GM13976 (cell line): ENCODE data around the gene UBE3A.

Experiments
- DNase-seq: peaks from one replicate; pipeline ENCODE4 v3.0.0; 2012; ENCODE audit warnings: low spot score
- in situ Hi-C: fragments of 300-500 bp; cut with MboI; formaldehyde crosslinking; loops from one replicate; pipeline ENCODE4 v1.12.0; 2022; ENCODE audit warnings: low sequenced_read_pairs, mixed read lengths, inconsistent platforms; ENCODE audit not compliant: unreplicated experiment
- TF ChIP-seq, protein P1 (sequence below): IDR thresholded peaks from 2 replicates; pipeline ENCODE4 v1.5.1; 2012; ENCODE audit warnings: borderline replicate concordance, mild to moderate bottlenecking; ENCODE audit not compliant: insufficient read depth; ENCODE audit errors: extremely low read depth, missing control alignments, control extremely low read depth

The UBE3A gene

DNA sequence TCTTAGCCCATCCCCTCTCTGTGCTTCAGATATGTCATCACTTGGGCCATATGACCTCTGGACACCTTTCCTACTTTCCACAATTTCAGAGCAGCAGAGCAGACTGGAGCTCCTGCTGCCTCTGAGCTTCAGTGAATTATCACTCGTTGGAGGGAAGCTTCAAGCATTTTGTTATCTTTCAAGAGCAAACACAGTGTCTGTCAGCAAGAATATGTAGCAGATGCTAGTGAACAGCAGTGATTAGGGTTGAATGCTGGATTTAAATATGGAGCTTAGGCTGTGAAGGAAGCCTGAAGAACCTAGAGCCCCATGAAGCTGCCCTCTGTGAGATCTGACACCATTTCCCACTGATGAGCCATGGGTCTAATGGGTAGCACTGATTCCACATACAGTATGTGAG, 115.4 kb downstream of the UBE3A start:
- in situ Hi-C loops: no loop called here
- no peak for DNase-seq
- TF ChIP-seq, protein P1, sequence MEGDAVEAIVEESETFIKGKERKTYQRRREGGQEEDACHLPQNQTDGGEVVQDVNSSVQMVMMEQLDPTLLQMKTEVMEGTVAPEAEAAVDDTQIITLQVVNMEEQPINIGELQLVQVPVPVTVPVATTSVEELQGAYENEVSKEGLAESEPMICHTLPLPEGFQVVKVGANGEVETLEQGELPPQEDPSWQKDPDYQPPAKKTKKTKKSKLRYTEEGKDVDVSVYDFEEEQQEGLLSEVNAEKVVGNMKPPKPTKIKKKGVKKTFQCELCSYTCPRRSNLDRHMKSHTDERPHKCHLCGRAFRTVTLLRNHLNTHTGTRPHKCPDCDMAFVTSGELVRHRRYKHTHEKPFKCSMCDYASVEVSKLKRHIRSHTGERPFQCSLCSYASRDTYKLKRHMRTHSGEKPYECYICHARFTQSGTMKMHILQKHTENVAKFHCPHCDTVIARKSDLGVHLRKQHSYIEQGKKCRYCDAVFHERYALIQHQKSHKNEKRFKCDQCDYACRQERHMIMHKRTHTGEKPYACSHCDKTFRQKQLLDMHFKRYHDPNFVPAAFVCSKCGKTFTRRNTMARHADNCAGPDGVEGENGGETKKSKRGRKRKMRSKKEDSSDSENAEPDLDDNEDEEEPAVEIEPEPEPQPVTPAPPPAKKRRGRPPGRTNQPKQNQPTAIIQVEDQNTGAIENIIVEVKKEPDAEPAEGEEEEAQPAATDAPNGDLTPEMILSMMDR: no peak

DNA sequence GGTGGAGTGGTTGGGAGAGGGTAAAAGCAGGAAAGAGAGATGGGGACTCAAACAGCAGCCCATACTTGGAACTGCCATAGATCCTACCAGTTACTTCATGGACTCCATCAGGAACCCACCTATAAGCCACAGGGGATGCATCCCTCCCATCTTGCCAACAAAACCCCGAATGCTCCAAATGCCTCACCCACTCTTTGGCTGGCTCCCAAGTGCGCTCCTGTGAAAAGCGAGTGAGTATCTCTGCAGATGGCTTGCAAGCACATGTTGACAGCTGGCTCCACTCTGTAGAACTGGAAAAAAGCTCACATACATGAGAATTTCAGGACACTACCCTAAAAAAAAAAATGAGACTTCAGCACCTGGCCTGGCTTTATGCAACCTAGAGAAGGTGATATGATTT, 151.0 kb downstream of the UBE3A start:
- TF ChIP-seq, protein P1: no peak
- DNase-seq: no peak
- in situ Hi-C loops: no loop called here
